HEK293 (cell line): ENCODE results near the gene MDM2.

Experiments used
- CTCF ChIP-seq: fragments of 450-650 bp; formaldehyde crosslinking; IDR thresholded peaks from 2 replicates; pipeline ENCODE4 v1.5.1; 2016; ENCODE audit warnings: missing biosample characterization, missing genetic modification characterization
- IKZF3 ChIP-seq: fragments of 450-650 bp; IDR thresholded peaks from 2 replicates; pipeline ENCODE4 v1.5.0; 2018; ENCODE audit warnings: missing biosample characterization, mild to moderate bottlenecking, missing genetic modification characterization, moderate library complexity
- KLF1 ChIP-seq: fragments of 450-650 bp; formaldehyde crosslinking; IDR thresholded peaks from 2 replicates; pipeline ENCODE4 v1.5.1; 2016; ENCODE audit warnings: missing biosample characterization, missing genetic modification characterization
- MYNN ChIP-seq: fragments of 450-650 bp; formaldehyde crosslinking; IDR thresholded peaks from 2 replicates; pipeline ENCODE4 v1.5.1; 2016; ENCODE audit warnings: missing biosample characterization, missing genetic modification characterization, borderline replicate concordance
- YY1 ChIP-seq: fragments of 450-650 bp; formaldehyde crosslinking; IDR thresholded peaks from 2 replicates; pipeline ENCODE4 v1.5.1; 2018; ENCODE audit warnings: missing biosample characterization, missing genetic modification characterization
- ZNF146 ChIP-seq: fragments of 450-650 bp; formaldehyde crosslinking; IDR thresholded peaks from 2 replicates; pipeline ENCODE4 v1.5.1; 2016; ENCODE audit warnings: missing biosample characterization, missing genetic modification characterization
- ZNF37A ChIP-seq: fragments of 450-650 bp; IDR thresholded peaks from 2 replicates; pipeline ENCODE4 v1.5.1; 2018; ENCODE audit warnings: missing biosample characterization, missing genetic modification characterization
- ZNF639 ChIP-seq: fragments of 450-650 bp; formaldehyde crosslinking; IDR thresholded peaks from 2 replicates; pipeline ENCODE4 v1.5.1; 2016; ENCODE audit warnings: missing biosample characterization, missing genetic modification characterization
- ZNF747 ChIP-seq: fragments of 450-650 bp; formaldehyde crosslinking; IDR thresholded peaks from 2 replicates; pipeline ENCODE4 v1.5.1; 2016; ENCODE audit warnings: missing biosample characterization, missing genetic modification characterization
- TF ChIP-seq, protein P1 (sequence below): fragments of 450-650 bp; formaldehyde crosslinking; IDR thresholded peaks from 2 replicates; pipeline ENCODE4 v1.5.1; 2016; ENCODE audit warnings: missing biosample characterization, missing genetic modification characterization
- TF ChIP-seq, protein P2 (sequence below): fragments of 450-650 bp; formaldehyde crosslinking; IDR thresholded peaks from 2 replicates; pipeline ENCODE4 v1.5.1; 2017; ENCODE audit warnings: missing biosample characterization, missing genetic modification characterization
- TF ChIP-seq, protein P3 (sequence below): fragments of 450-650 bp; formaldehyde crosslinking; IDR thresholded peaks from 2 replicates; pipeline ENCODE4 v1.5.1; 2016; ENCODE audit warnings: missing biosample characterization, missing genetic modification characterization, borderline replicate concordance

- no peak for TF ChIP-seq CTCF
- TF ChIP-seq, protein P1, sequence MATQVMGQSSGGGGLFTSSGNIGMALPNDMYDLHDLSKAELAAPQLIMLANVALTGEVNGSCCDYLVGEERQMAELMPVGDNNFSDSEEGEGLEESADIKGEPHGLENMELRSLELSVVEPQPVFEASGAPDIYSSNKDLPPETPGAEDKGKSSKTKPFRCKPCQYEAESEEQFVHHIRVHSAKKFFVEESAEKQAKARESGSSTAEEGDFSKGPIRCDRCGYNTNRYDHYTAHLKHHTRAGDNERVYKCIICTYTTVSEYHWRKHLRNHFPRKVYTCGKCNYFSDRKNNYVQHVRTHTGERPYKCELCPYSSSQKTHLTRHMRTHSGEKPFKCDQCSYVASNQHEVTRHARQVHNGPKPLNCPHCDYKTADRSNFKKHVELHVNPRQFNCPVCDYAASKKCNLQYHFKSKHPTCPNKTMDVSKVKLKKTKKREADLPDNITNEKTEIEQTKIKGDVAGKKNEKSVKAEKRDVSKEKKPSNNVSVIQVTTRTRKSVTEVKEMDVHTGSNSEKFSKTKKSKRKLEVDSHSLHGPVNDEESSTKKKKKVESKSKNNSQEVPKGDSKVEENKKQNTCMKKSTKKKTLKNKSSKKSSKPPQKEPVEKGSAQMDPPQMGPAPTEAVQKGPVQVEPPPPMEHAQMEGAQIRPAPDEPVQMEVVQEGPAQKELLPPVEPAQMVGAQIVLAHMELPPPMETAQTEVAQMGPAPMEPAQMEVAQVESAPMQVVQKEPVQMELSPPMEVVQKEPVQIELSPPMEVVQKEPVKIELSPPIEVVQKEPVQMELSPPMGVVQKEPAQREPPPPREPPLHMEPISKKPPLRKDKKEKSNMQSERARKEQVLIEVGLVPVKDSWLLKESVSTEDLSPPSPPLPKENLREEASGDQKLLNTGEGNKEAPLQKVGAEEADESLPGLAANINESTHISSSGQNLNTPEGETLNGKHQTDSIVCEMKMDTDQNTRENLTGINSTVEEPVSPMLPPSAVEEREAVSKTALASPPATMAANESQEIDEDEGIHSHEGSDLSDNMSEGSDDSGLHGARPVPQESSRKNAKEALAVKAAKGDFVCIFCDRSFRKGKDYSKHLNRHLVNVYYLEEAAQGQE (tag by site-specific recombination), result no peak
- TF ChIP-seq IKZF3, result no peak
- TF ChIP-seq ZNF37A (tag by site-specific recombination), result no peak
- TF ChIP-seq ZNF146 (tag by site-specific recombination), result no peak
- no peak for TF ChIP-seq KLF1 (tag by site-specific recombination)
- TF ChIP-seq, protein P2, sequence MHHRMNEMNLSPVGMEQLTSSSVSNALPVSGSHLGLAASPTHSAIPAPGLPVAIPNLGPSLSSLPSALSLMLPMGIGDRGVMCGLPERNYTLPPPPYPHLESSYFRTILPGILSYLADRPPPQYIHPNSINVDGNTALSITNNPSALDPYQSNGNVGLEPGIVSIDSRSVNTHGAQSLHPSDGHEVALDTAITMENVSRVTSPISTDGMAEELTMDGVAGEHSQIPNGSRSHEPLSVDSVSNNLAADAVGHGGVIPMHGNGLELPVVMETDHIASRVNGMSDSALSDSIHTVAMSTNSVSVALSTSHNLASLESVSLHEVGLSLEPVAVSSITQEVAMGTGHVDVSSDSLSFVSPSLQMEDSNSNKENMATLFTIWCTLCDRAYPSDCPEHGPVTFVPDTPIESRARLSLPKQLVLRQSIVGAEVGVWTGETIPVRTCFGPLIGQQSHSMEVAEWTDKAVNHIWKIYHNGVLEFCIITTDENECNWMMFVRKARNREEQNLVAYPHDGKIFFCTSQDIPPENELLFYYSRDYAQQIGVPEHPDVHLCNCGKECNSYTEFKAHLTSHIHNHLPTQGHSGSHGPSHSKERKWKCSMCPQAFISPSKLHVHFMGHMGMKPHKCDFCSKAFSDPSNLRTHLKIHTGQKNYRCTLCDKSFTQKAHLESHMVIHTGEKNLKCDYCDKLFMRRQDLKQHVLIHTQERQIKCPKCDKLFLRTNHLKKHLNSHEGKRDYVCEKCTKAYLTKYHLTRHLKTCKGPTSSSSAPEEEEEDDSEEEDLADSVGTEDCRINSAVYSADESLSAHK (tag by site-specific recombination), result no peak
- no peak for TF ChIP-seq MYNN (tag by site-specific recombination)
- TF ChIP-seq, protein P3, sequence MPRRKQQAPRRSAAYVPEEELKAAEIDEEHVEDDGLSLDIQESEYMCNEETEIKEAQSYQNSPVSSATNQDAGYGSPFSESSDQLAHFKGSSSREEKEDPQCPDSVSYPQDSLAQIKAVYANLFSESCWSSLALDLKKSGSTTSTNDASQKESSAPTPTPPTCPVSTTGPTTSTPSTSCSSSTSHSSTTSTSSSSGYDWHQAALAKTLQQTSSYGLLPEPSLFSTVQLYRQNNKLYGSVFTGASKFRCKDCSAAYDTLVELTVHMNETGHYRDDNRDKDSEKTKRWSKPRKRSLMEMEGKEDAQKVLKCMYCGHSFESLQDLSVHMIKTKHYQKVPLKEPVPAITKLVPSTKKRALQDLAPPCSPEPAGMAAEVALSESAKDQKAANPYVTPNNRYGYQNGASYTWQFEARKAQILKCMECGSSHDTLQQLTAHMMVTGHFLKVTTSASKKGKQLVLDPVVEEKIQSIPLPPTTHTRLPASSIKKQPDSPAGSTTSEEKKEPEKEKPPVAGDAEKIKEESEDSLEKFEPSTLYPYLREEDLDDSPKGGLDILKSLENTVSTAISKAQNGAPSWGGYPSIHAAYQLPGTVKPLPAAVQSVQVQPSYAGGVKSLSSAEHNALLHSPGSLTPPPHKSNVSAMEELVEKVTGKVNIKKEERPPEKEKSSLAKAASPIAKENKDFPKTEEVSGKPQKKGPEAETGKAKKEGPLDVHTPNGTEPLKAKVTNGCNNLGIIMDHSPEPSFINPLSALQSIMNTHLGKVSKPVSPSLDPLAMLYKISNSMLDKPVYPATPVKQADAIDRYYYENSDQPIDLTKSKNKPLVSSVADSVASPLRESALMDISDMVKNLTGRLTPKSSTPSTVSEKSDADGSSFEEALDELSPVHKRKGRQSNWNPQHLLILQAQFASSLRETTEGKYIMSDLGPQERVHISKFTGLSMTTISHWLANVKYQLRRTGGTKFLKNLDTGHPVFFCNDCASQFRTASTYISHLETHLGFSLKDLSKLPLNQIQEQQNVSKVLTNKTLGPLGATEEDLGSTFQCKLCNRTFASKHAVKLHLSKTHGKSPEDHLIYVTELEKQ, result no peak
- TF ChIP-seq YY1 (tag by site-specific recombination), result no peak
- TF ChIP-seq ZNF747 (tag by site-specific recombination), result no peak
- no peak for TF ChIP-seq ZNF639
These were observed 35.0 kb downstream of the MDM2 start for GRCh38 chr12:68842784-68843567.
